Measurements from ENCODE around the gene SAP130. TPM values are rescaled to one million over a fixed set of nuclear protein-coding genes. Genes with fewer than 3 reads are reported as not detected.

Gene SAP130
- polyA plus RNA-seq, 1 of the 3 experiments (the other 2 are of a cell fraction): 19.0 TPM

GRCh38 chr2:128039535-128039934 lies 11.7 kb upstream of the SAP130 start:
- no peaks in the 10 kb centered on the region for H3K27me3 ChIP-seq (ENCODE audit: insufficient read depth)
- H3K9ac ChIP-seq: no peak overlapping the region
- H3K9me2 ChIP-seq: no peaks in the 10 kb centered on the region
- no peak overlapping the region for H3K4me3 ChIP-seq (ENCODE audit: low read depth in 2 of 2, low read length in 1 of 2)
- peaks cover 23% of the 10 kb centered on the region; the same call in 1 of the 2 replicates for H3K9me3 ChIP-seq
- H3K4me2 ChIP-seq: no peak overlapping the region
- H3F3A ChIP-seq (replicated peaks; ENCODE audit: insufficient read depth): no peaks in the 10 kb centered on the region
- DNase-seq: no peak
- TF ChIP-seq GABPA (IDR thresholded peaks at IDR 0.05; ENCODE audit: low read depth): no peak
- no peak for TF ChIP-seq MAX (IDR thresholded peaks at IDR 0.05; ENCODE audit: low read depth)
- TF ChIP-seq SIN3A (IDR thresholded peaks at IDR 0.05; ENCODE audit: borderline replicate concordance, low read depth, low read length): no peak
- no peak for TF ChIP-seq JUND (IDR thresholded peaks at IDR 0.05)
- no peak for TF ChIP-seq EZH2phosphoT487 (IDR thresholded peaks at IDR 0.05; ENCODE audit: borderline replicate concordance, low read depth)
- no peak for TF ChIP-seq POLR2AphosphoS5 (IDR thresholded peaks at IDR 0.05; ENCODE audit: low read depth, low read length)
- no peak for TF ChIP-seq FOSL2 (IDR thresholded peaks at IDR 0.05; ENCODE audit: borderline replicate concordance, low read depth)
- no peak for TF ChIP-seq FOXJ3 (CRISPR knock-in tag; IDR thresholded peaks at IDR 0.05)
- no peak for TF ChIP-seq MXI1 (IDR thresholded peaks at IDR 0.05; ENCODE audit: low read depth, low read length)
- TF ChIP-seq, protein P1, sequence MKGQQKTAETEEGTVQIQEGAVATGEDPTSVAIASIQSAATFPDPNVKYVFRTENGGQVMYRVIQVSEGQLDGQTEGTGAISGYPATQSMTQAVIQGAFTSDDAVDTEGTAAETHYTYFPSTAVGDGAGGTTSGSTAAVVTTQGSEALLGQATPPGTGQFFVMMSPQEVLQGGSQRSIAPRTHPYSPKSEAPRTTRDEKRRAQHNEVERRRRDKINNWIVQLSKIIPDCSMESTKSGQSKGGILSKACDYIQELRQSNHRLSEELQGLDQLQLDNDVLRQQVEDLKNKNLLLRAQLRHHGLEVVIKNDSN (IDR thresholded peaks at IDR 0.05; ENCODE audit: borderline replicate concordance, low read depth): no peak
- TF ChIP-seq, protein P2, sequence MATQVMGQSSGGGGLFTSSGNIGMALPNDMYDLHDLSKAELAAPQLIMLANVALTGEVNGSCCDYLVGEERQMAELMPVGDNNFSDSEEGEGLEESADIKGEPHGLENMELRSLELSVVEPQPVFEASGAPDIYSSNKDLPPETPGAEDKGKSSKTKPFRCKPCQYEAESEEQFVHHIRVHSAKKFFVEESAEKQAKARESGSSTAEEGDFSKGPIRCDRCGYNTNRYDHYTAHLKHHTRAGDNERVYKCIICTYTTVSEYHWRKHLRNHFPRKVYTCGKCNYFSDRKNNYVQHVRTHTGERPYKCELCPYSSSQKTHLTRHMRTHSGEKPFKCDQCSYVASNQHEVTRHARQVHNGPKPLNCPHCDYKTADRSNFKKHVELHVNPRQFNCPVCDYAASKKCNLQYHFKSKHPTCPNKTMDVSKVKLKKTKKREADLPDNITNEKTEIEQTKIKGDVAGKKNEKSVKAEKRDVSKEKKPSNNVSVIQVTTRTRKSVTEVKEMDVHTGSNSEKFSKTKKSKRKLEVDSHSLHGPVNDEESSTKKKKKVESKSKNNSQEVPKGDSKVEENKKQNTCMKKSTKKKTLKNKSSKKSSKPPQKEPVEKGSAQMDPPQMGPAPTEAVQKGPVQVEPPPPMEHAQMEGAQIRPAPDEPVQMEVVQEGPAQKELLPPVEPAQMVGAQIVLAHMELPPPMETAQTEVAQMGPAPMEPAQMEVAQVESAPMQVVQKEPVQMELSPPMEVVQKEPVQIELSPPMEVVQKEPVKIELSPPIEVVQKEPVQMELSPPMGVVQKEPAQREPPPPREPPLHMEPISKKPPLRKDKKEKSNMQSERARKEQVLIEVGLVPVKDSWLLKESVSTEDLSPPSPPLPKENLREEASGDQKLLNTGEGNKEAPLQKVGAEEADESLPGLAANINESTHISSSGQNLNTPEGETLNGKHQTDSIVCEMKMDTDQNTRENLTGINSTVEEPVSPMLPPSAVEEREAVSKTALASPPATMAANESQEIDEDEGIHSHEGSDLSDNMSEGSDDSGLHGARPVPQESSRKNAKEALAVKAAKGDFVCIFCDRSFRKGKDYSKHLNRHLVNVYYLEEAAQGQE (IDR thresholded peaks at IDR 0.05; ENCODE audit: low read depth, low read length): no peak
- TF ChIP-seq NFIC (IDR thresholded peaks at IDR 0.05; ENCODE audit: borderline replicate concordance): no peak
- TF ChIP-seq SMC3 (IDR thresholded peaks at IDR 0.05; ENCODE audit: low read depth, low read length): no peak
- no peak for TF ChIP-seq NRF1 (IDR thresholded peaks at IDR 0.05; ENCODE audit: low read depth, low read length)
- no peak for TF ChIP-seq RFX5 (IDR thresholded peaks at IDR 0.05; ENCODE audit: low read length)
- no peak for TF ChIP-seq RCOR1 (IDR thresholded peaks at IDR 0.05; ENCODE audit: low read length)
- TF ChIP-seq CHD2 (IDR thresholded peaks at IDR 0.05; ENCODE audit: low read length, partially characterized antibody): no peak
- no peaks in the 10 kb centered on the region for H3K36me3 ChIP-seq (replicated peaks in 1 of 2; ENCODE audit: control insufficient read depth in 1 of 2, insufficient read depth in 2 of 2, low read length in 1 of 2)
- H3K4me1 ChIP-seq (ENCODE audit: control insufficient read depth in 1 of 2, insufficient read depth in 2 of 2, low read depth in 1 of 2, low read length in 1 of 2): no peaks in the 10 kb centered on the region
- no peak overlapping the region for H2AFZ ChIP-seq (ENCODE audit: low read depth)
- WGBS (ENCODE audit: low lambda C conversion rate): 67% methylated on average over 7 of the region's 9 CpGs
- POLR2A ChIA-PET: no interaction called here
- CTCF ChIA-PET: interaction anchor here (1.1 to 1.2 kb wide), 2 partner anchors 11 to 24 kb away, joined by 3 to 5 read pairs; partner anchors contain the start of gene SAP130
- H3K27ac ChIP-seq (ENCODE audit: low read depth in 2 of 2, low read length in 1 of 2): no peak overlapping the region
- no peaks in the 10 kb centered on the region for H4K20me1 ChIP-seq (ENCODE audit: insufficient read depth)
- no peaks in the 10 kb centered on the region for H3K79me2 ChIP-seq (ENCODE audit: insufficient read depth)
